Astrocyte of the hippocampus (primary cell): Measurements from ENCODE around the gene KLK3.
A peak's percentile ranks its signal among the peaks of the same experiment; 100 is the strongest.

Experiments used
- DNase-seq: peaks from one replicate; pipeline ENCODE4 v3.0.0; 2011; ENCODE audit warnings: low read depth, low spot score

KLK3 gene

DNA sequence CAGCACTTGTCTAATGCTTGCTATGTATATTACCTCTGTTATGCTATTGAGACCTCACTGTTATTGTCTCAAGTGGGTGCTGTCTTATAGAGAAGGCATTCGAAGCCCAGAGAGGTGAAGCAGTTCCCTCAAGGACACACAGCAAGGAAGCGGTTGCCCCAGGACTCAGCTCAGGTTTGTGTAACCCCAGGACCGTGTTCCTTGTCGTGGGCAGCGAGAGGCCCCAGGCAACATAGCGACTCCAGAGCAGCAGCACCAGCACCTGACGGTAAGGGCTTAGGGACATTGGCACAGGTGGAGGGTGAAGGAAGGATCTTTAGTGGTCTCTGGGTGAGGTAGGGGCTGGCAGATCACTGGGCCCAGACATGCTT is 23.7 kb upstream of the KLK3 start:
- no peak for DNase-seq

DNA sequence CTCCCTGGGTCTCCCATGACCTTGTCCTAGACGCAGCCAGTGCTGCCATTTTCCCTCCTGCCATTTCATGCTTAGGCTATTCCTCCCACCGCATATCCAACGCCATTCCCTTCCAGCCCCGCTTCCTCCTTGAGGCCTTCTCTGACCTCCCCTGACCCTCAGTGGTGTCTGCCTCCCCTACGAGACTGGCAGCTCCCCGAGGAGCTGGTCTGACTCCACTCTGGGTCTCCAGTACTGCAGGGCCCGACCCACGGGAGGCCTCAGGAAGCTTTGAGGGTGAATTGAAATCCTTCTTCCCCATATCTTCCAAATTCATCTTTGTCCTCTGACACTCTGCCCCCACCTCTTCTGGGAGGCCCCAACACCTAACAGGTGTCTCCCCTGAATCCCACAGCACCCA is 22.0 kb upstream of the KLK3 start:
- DNase-seq = no peak

DNA sequence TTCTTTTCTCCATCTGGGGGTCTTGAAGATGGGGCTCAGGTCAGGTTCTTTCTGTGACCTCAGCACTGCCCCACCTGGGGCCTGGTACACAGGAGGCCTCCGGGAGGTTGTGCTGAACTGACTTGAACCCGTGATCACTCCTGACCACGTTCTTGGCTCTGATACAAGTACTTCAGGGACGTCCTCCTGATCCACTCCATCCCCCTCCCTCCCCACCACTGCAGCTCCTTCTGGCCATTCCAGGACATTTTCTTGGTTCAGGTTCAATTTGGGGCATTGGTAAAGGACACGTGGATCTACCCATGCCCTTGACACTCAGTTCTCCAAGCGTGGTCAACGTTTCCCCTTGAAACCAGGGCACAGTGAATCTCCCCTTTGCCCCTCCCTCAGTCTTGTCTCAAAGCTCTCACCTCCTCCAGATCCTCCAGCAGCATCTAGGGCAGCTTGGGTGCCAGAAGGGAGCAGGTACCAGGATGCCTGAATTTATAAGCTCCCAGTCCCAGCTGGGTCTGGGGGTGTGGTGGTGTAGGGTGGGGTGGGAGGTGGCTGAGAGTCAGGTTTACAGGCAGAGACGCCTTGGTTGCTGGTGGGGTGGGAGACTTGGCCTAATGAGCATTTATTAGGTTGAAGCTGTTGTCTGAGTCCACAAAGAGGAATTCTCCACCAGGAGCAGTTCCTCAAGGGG is 21.5 kb upstream of the KLK3 start, which contains the start of gene KLK15:
Gene KLK15 (minus strand): TSS at position 458 of the 685 bp plus-strand sequence. CDS start 2,082 bp downstream, outside the sequence.
- no peak for DNase-seq

DNA sequence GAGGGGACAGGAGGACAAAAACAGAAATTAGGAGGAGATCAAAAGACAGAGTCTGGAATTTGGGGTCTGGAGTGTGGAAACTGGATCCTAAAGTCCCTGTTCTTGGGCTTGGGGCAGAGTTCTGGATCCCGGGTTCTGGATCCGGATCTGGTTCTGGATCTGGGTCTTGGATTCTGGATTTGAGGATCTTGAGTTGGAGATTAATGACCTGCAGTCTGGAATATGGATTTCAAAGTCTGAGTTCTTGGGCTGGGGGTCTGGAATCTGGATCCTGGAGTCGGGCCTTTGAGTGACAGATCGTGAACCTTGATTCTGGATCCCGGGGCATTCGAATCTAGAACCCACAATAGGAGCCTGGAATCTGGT is 20.9 kb upstream of the KLK3 start:
- no peak for DNase-seq

DNA sequence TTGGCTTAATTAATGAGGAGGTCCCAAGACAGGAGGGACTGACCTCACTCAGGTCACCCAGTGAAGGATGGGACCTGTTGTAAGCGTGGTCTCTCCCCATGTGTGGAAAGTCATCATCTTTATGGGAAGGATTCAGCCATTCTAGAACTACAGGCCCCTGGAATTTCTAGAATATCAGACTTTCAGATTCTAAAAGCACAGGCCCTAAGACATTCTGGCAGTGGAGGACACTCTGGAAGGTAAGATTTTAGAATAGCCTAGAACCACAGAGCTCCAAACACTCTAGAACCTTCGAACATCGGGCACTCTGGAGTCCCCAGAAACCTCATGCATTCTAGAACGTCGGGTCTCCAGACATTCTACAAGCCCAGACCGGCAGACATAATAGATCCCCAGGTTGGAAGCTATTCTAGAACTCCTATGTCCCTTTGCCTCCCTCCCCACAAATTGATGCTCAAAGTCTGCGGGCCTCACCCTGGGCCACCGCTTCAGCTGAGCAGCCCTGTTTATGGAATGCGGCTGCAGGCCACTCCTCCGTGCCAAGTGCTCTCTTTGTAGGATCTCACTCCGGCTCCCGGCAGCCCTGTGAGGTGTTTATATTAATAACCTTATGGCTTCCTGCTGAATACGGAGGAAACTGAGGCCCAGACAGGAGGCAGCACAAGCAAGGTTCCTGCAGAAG is 19.5 kb upstream of the KLK3 start:
- DNase-seq = peak; percentile 35

DNA sequence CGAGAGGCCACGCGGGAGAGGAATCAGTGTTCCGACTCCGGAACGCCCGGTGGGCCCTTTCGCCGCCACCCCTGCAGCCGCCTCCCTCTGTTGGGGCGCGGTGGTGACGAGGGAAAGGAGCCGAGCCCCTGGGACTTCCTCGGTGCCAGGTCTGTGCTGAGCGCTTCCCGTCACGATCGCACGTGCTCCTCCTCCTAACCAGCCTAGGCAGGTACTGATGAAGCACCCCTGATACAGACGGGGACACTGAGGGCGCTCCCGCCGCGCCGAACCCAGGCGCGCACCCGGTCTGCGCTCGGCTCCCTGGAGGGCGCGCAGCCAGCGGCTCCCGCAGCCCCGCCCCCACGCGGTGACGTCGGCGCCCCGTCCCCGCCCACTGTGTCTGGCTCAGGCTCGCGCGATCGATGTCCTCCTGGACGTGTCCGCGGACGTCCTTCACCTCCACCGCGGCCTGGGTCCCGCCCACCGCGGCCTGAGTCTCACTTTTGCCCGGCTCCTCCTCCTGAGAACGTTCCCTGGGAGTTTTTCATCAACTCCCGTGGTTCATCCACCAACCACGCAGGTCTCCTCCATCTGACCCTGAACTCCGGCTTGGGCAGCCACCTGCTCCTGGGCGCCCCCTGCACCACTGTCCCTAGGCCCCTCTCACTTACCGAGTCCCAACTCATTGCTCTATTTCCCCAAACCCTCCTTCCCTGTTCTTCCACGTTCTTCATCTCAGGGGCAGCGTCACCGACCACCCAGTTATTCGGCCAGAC is 18.8 kb upstream of the KLK3 start:
- DNase-seq = peak; percentile 81

DNA sequence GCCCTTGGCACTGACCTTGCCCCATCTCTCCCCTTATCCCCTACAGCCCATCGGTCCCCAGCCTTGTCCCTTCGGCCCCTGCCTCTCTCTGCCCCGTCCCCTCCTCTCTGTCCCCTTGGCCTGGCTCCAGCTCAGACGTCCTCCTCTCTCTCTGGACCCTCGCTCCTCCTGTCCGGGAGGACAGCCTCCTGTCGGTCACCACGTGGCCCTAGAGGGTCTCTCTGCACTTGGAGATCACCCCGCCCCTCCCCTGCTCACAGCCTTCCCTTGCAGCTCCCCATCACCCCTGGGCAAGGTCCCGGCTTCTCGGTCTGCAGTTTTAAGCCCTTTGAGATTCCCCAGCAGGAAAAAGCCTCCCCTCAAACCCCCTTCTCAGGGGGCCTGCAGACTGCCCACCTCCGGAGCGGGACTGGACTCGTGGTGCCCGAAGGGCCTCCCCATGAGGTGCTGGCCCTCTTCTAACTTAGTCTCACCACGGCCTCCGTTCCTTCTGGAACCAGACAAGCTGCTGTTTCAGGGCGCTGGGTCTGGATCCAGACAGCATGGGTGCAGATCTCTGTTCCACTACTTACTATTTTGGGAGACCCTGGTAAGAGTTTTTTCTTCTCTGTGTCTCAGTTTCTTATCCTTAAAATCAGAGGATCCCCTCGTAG is 18.0 kb upstream of the KLK3 start:
- DNase-seq = no peak

DNA sequence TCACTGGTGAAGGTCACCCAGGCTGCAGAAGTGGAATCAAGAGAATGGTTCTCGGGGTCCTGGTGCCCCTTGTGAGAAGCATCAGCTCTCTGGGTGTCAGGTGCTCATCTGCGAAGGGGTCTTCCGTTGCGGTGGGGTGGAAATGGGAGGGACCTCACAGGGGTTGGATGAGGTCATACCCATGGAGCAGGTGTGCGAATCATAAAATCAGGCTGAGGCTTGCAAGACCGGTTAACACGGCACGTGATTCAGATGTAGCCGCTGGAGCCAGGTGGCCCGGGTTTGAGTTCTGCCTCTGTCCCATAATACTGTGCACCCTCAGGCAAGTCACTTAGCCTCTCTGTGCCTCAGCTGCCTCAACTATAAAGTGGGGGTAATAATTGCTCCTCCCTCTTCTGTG is 17.4 kb upstream of the KLK3 start:
- no peak for DNase-seq

DNA sequence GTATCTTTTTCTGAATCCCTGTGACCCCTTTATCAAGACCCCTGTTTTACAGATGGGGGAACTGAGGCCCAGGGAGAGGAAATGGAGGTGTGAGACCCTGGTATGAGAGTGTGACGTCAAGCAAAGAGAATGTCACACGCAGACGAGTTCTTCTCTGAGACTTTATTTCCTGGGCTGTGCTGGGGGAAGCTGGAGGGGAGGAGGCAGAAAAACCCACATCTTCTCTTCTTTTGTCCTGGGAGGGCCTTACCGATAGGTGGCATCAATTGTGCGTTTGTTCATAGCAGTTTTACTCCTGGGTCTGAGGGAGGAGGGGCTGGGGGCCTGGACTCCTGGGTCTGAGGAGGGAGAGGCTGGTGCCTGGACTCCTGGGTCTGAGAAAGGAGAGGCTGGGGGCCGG is 16.5 kb upstream of the KLK3 start:
- DNase-seq = no peak

DNA sequence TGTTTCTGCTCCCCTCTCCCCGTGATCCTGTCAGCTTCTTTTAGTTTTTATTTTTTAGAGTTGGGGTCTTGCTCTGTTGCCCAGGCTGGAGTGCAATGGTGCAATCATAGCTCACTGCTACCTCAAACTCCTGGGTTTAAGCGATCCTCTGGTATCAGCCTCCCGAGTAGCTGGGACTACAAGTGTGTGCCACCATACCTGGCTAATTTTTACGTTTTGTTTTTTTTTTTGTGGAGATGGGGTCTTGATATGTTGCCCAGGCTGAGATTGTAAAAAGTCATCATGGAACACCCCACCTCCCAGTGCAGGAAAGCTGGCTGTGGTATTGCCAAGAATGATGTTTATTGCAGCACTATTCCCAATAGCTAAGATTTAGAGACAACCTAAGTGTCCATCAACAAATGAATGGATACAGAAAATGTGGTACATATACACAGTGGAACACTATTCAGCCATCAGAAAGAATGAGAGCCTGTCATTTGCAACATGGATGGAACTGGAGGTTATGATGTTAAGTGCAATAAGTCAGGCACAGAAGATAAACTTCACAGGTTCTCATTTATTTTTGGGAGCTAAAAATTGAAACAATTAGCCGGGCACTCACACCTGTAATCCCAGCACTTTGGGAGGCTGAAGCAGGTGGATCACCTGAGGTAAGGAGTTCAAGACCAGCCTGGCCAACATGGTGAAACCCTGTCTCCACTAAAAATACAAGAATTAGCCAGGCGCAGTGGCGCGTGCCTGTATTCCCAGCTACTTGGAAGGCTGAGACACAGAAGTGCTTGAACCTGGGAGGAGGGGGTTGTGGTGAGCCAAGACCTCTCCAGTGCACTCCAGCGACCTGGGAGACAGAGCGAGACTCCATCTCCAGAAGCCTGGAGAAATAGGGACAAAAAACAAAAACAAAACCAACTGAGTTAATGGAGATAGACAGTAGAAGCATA is 14.7 kb upstream of the KLK3 start:
- no peak for DNase-seq

DNA sequence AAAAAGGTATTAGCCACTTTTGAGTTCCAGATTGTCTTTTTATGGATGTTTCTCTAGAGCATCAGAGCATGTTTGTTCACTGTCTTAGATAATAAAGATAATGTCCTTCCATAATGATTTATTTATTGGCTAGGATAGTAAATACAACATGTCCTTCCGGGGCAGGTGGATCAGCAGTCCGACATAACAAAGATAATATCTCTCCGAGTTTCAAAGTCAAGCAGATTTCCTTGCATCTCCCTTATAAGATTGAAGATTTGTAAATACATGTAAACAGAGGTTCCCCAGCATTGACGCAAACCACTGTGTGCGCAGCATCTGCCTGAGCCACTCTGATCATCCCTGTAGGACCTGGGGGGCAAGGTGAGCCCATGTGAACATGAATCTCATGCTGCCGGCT is 12.6 kb upstream of the KLK3 start:
- DNase-seq = no peak

DNA sequence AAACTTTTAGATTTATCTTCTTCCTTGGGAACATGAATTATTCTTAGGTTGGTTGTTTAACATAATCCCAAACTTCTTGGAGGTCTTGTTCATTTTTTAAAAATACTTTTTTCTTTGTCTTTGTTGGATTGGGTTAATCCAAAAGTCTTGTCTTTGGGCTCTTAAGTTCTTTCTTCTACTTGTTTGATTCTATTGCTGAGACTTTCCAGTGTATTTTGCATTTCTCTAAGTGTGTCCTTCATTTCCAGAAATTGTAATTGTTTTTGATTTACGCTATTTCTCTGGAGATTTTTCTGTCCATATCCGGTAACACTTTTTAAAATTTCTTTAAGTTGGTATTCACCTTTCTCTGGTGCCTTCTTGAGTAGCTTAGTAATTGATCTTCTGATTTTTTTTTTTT is 11.5 kb upstream of the KLK3 start:
- DNase-seq = no peak

DNA sequence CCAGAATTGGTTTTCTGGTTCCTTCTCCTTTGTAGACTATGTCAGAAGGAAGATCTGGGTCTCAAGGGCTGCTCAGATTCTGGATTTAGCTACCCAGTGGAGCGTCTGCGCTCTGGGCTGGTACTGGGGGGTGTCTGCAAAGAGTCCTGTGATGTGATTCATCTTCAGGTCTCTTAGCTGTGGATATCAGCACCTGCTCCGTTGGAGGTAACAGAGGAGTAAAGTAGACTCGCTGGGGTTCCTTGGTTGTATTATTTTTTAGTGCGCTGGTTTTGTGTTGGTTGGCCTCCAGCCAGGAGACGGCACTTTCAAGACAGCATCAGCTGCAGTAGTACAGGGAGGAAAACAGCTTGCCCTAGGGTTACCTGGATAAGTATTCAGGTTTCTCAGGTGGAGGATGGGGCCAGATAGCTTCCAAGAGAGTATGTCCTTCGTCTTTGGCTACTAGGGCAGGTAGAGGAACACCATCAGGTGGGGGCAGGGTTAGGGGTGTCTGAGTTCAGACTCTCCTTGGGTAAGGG is 11.0 kb upstream of the KLK3 start:
- DNase-seq = no peak

DNA sequence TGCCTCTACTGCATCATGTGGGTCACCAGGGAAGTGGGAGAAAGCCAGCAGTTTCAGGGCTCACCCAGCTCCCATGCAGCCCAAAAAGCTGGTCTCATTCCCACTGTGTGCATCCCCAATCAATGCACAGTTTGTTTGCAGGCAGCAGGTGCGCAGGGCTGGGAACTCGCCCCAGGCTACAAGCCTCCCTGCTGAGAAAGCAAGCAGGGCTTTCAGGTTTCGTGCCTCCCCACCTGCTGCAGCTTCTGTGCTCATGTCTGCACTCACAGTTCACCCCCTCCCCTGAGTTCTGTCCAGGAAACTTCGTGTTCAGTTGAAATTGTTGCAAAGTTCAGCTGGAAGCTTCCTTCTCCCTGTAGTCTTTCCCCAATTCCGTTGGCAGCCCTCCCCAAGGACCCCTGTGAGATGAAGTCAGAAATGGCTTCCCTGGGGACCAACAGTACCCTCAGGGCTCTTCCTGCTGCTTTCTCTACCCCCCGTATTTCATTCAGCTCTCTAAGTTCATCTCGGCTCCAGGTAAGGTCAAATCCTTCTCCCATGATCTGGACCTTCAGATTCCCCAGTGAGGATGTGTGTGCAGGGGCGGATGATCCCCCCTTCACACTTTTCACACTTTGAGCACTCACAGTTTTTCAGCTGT is 10.3 kb upstream of the KLK3 start:
- DNase-seq = no peak

DNA sequence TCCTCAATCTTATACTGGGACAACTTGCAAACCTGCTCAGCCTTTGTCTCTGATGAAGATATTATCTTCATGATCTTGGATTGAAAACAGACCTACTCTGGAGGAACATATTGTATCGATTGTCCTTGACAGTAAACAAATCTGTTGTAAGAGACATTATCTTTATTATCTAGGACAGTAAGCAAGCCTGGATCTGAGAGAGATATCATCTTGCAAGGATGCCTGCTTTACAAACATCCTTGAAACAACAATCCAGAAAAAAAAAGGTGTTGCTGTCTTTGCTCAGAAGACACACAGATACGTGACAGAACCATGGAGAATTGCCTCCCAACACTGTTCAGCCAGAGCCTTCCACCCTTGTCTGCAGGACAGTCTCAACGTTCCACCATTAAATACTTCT is 4.0 kb upstream of the KLK3 start:
- no peak for DNase-seq

DNA sequence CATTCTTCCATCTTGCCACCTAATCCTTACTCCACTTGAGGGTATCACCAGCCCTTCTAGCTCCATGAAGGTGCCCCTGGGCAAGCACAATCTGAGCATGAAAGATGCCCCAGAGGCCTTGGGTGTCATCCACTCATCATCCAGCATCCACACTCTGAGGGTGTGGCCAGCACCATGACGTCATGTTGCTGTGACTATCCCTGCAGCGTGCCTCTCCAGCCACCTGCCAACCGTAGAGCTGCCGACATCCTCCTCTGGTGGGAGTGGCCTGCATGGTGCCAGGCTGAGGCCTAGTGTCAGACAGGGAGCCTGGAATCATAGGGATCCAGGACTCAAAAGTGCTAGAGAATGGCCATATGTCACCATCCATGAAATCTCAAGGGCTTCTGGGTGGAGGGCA is 3.1 kb upstream of the KLK3 start:
- no peak for DNase-seq

DNA sequence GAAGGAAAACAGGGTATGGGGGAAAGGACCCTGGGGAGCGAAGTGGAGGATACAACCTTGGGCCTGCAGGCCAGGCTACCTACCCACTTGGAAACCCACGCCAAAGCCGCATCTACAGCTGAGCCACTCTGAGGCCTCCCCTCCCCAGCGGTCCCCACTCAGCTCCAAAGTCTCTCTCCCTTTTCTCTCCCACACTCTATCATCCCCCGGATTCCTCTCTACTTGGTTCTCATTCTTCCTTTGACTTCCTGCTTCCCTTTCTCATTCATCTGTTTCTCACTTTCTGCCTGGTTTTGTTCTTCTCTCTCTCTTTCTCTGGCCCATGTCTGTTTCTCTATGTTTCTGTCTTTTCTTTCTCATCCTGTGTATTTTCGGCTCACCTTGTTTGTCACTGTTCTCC is 2.7 kb downstream of the KLK3 start:
- DNase-seq = no peak

DNA sequence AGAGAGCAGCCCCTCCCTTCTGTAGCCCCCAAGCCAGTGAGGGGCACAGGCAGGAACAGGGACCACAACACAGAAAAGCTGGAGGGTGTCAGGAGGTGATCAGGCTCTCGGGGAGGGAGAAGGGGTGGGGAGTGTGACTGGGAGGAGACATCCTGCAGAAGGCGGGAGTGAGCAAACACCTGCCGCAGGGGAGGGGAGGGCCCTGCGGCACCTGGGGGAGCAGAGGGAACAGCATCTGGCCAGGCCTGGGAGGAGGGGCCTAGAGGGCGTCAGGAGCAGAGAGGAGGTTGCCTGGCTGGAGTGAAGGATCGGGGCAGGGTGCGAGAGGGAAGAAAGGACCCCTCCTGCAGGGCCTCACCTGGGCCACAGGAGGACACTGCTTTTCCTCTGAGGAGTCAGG is 4.2 kb downstream of the KLK3 start:
- DNase-seq = no peak

DNA sequence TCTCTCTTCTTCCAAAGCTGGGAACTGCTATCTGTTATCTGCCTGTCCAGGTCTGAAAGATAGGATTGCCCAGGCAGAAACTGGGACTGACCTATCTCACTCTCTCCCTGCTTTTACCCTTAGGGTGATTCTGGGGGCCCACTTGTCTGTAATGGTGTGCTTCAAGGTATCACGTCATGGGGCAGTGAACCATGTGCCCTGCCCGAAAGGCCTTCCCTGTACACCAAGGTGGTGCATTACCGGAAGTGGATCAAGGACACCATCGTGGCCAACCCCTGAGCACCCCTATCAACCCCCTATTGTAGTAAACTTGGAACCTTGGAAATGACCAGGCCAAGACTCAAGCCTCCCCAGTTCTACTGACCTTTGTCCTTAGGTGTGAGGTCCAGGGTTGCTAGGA is 5.1 kb downstream of the KLK3 start:
- no peak for DNase-seq

DNA sequence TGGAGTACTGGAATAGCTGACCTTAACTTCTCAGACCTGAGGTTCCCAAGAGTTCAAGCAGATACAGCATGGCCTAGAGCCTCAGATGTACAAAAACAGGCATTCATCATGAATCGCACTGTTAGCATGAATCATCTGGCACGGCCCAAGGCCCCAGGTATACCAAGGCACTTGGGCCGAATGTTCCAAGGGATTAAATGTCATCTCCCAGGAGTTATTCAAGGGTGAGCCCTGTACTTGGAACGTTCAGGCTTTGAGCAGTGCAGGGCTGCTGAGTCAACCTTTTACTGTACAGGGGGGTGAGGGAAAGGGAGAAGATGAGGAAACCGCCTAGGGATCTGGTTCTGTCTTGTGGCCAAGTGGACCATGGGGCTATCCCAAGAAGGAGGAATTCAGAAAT is 6.3 kb downstream of the KLK3 start:
- DNase-seq = no peak
